Sigmoid colon (tissue), 7 donors: ENCODE results near the gene PPME1. TPM values are rescaled to one million over a fixed set of nuclear protein-coding genes. Genes with fewer than 3 reads are reported as not detected.
"Not testable (repeated sequence)": the region's sequence is repeated elsewhere in the genome, so short reads cannot be mapped to it uniquely, and the experiment has no call there.

Source experiments
- DNase-seq: peaks from one replicate; pipeline ENCODE4 v3.0.0-alpha.2; 2019
- H3K27ac ChIP-seq, 4 donors: fragments of 200-600 bp; sonication (generic); one replicate each; pipeline ENCODE4 v1.5.1; 2016 to 2019; ENCODE audit warnings: mild to moderate bottlenecking in 1 of 4
- H3K27me3 ChIP-seq, 3 donors: fragments of 200-600 bp; sonication (generic); one replicate each; pipeline ENCODE4 v1.5.1; 2019; ENCODE audit warnings: mild to moderate bottlenecking in 1 of 3
- H3K36me3 ChIP-seq, 4 donors: fragments of 200-600 bp; sonication (generic); one replicate each; pipeline ENCODE4 v1.5.1; 2016 to 2019
- H3K4me1 ChIP-seq, 4 donors: fragments of 200-600 bp; sonication (generic); one replicate each; pipeline ENCODE4 v1.5.1; 2017 to 2019
- H3K4me3 ChIP-seq, 4 donors: fragments of 200-600 bp; sonication (generic); one replicate each; pipeline ENCODE4 v1.5.1; 2017 to 2019; ENCODE audit warnings: mild to moderate bottlenecking in 2 of 4, moderate library complexity in 1 of 4
- H3K9me3 ChIP-seq, 4 donors: fragments of 200-600 bp in 3 of 4; sonication (generic) in 3 of 4; one replicate each; pipeline versions ENCODE4 v1.5.1 to v1.6.1; 2013 to 2019
- EP300 ChIP-seq, 4 donors: sonication (generic); formaldehyde crosslinking; IDR thresholded peaks; one replicate each; pipeline ENCODE4 v1.6.1; 2017; ENCODE audit warnings: antibody characterized with exemption in 4 of 4
- POLR2A ChIP-seq, 2 donors: fragments of 450-650 bp; IDR thresholded peaks; one replicate each; pipeline ENCODE4 v1.6.1; 2016; ENCODE audit warnings: antibody characterized with exemption in 2 of 2, mild to moderate bottlenecking in 2 of 2, moderate library complexity in 2 of 2
- POLR2AphosphoS5 ChIP-seq, 4 donors: sonication (generic); formaldehyde crosslinking; IDR thresholded peaks; one replicate each; pipeline ENCODE4 v1.6.1; 2017; ENCODE audit warnings: antibody characterized with exemption in 4 of 4
- WGBS, 2 donors: extraction: QIAGEN DNeasy Blood & Tissue Kit; methylation state at CpG; one replicate each; pipeline ENCODE4 v1.1.7; 2013; 5-methylcytosine and 5-hydroxymethylcytosine counted together
- intact Hi-C: fragments of 100-400 bp; cut with DNase I; formaldehyde crosslinking; loops from one replicate; pipeline ENCODE4 v1.15.1; 2023
- polyA plus RNA-seq, 3 donors: library from polyadenylated mRNA; stranded (reverse); fragments of 200-250 nt; gene quantifications; one replicate each; pipeline ENCODE4 v1.2.3, GENCODE V29; 2013
- total RNA-seq, 4 donors: library from RNA; depleted of rRNA; stranded (reverse); fragments of >200 nt; gene quantifications; one replicate each; pipeline ENCODE4 v1.1.0, GENCODE V29; 2016
- TF ChIP-seq, protein P1 (sequence below), 4 experiments: fragments of 450-650 bp in 3 of 4; fragments of 200-600 bp in 1 of 4; IDR thresholded peaks; one replicate each; pipeline ENCODE4 v1.5.1; 2016 to 2019; ENCODE audit warnings: antibody characterized with exemption in 4 of 4, mild to moderate bottlenecking in 3 of 4, moderate library complexity in 2 of 4
- donor health status: healthy with polysubstance abuse.
- donor health status: Bipolar disorder and iron deficiency.
- donor health status: healthy.

PPME1 gene, protein sequence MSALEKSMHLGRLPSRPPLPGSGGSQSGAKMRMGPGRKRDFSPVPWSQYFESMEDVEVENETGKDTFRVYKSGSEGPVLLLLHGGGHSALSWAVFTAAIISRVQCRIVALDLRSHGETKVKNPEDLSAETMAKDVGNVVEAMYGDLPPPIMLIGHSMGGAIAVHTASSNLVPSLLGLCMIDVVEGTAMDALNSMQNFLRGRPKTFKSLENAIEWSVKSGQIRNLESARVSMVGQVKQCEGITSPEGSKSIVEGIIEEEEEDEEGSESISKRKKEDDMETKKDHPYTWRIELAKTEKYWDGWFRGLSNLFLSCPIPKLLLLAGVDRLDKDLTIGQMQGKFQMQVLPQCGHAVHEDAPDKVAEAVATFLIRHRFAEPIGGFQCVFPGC
- 10 to 100 TPM; 17.7 to 21.9 (median 19.5) TPM for total RNA-seq
- polyA plus RNA-seq = 10 to 100 TPM; 10.8 to 22.7 (median 18.7) TPM

DNA sequence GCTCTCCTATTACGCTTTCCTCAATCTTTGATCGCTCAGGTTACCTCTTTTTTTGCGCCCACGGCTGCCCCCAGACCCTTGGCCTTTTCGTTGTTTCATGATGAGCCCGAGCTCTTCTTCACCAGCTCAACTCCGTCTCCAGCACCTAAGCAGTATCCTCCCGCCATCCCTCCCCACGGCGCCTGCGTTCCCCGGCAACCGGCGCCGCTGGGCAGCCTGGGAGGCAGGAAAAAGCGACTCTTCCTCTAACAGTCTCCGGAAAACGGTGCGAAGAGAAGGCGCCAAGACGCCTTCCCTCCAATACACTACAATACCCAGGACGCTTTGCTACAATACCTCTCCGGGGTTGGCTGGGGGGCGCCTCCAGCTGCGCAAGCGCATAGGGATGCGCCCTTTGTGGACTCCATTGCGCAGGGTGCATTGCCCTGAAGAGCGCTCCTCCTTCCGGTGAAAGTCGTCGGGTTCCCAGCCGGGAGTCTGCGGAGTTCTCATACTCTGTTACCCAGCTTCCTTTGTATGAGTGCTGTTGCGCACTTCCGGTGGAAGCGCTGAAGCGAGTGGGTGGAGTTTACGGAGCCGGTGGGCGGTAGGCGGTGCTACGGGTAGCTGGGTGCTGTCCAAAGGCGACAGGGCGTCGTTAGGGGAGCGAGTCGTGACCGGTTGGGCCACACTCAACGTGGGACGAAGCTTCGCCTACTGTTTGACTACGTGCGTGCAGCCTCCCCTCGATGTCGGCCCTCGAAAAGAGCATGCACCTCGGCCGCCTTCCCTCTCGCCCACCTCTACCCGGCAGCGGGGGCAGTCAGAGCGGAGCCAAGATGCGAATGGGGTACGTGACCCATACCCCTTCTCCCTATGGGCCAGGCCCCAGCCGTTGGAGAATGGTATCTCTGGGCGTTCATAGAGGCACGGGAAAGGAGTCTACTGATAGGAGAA lies at the start of gene PPME1, which contains the start of gene C2CD3:
Gene PPME1, plus strand, starts transcription at position 596 of the 936 bp plus-strand sequence. Its CDS starts 133 bp downstream, at position 729.
Gene C2CD3, minus strand, starts transcription at position 309 of the 936 bp plus-strand sequence. Its CDS starts 210 bp downstream, at position 99.
- no peaks in the 10 kb centered on the region for H3K9me3 ChIP-seq
- H3K27me3 ChIP-seq = no peaks in the 10 kb centered on the region
- peak within 1 kb of the TSS; percentile 52 to 80 (median 70) for H3K4me3 ChIP-seq
- TF ChIP-seq EP300 (IDR thresholded peaks at IDR 0.05) (peak in 1 of 4 donors; percentile 65), POLR2A (IDR thresholded peaks at IDR 0.05) (peak; percentile 65 to 68), POLR2AphosphoS5 (IDR thresholded peaks at IDR 0.05) (peak; percentile 68 to 91 (median 87))
- TF ChIP-seq, protein P1, sequence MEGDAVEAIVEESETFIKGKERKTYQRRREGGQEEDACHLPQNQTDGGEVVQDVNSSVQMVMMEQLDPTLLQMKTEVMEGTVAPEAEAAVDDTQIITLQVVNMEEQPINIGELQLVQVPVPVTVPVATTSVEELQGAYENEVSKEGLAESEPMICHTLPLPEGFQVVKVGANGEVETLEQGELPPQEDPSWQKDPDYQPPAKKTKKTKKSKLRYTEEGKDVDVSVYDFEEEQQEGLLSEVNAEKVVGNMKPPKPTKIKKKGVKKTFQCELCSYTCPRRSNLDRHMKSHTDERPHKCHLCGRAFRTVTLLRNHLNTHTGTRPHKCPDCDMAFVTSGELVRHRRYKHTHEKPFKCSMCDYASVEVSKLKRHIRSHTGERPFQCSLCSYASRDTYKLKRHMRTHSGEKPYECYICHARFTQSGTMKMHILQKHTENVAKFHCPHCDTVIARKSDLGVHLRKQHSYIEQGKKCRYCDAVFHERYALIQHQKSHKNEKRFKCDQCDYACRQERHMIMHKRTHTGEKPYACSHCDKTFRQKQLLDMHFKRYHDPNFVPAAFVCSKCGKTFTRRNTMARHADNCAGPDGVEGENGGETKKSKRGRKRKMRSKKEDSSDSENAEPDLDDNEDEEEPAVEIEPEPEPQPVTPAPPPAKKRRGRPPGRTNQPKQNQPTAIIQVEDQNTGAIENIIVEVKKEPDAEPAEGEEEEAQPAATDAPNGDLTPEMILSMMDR (IDR thresholded peaks at IDR 0.05) = no peak
- DNase-seq = peak; percentile 99
- intact Hi-C loops = loop anchor here (2.0 to 5.0 kb wide), 2 partner anchors 32 to 189 kb away; partner anchors contain the start of gene UCP2
- H3K27ac ChIP-seq = peak within 1 kb of the TSS; percentile 86 to 94 (median 92)
- WGBS, 2 donors = 0 to 1% methylated on average over 68 of the region's 68 CpGs
- H3K4me1 ChIP-seq = peaks cover 0 to 39% (median 30%) of the 10 kb centered on the region in 4 donors
- peaks cover 0 to 25% (median 3%) of the 10 kb centered on the region in 4 donors for H3K36me3 ChIP-seq

DNA sequence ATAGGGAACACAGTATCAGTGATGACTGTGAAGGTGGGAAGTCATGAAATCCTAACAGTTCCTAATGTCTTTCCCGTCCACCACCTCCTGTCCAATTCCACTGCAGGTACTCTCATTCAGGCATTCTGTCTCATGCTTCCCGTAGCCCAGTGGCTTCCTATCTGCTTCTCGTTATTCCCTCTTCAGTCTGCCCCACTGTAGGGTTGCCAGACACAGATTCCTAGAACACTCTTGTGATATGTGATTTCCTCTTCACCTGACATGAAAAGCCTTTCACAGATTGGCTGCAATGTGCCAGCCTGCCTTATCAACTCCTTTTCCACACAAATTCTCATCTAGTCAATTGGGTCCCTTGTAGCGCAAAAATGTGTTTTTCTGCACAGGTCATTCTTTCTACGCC lies 49.3 kb upstream of the PPME1 start:
- TF ChIP-seq, protein P1 (IDR thresholded peaks at IDR 0.05) = no peak
- 97% methylated on average over 5 of the region's 5 CpGs for WGBS, 2 donors
- no peaks in the 10 kb centered on the region for H3K9me3 ChIP-seq
- intact Hi-C loops = no loop called here
- H3K4me1 ChIP-seq = no peaks in the 10 kb centered on the region
- no peak overlapping the region for H3K4me3 ChIP-seq
- H3K27ac ChIP-seq = no peak overlapping the region
- peaks cover 0 to 27% (median 5%) of the 10 kb centered on the region in 4 donors for H3K36me3 ChIP-seq
- H3K27me3 ChIP-seq = no peaks in the 10 kb centered on the region
- DNase-seq = no peak

DNA sequence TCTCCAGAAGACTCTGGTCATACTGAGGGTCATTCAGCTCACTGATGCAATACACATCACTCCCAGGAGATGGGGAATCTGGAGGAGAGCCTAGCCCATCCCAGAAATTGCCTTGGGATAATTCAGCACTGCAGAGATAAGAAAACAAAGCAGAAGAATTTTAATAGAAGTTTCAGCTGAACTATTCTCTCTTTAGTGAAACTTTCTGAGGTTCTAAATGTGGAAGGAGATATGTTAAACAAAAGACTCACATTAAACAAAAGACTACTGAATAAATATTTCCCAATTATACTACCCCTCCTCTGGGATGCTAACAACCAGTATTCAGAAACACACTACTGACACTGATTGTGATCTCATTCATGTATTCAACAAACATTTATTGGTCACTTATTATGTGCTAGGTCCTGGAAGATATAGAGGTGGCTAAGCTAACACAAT lies 48.1 kb upstream of the PPME1 start:
- TF ChIP-seq, protein P1 (IDR thresholded peaks at IDR 0.05) = no peak
- TF ChIP-seq POLR2AphosphoS5 (IDR thresholded peaks at IDR 0.05) = no peak
- no peak for TF ChIP-seq POLR2A (IDR thresholded peaks at IDR 0.05)
- TF ChIP-seq EP300 (IDR thresholded peaks at IDR 0.05) = no peak
- H3K27me3 ChIP-seq = no peaks in the 10 kb centered on the region
- H3K36me3 ChIP-seq = peaks cover 0 to 19% (median 5%) of the 10 kb centered on the region in 4 donors
- H3K9me3 ChIP-seq = no peaks in the 10 kb centered on the region
- no peaks in the 10 kb centered on the region for H3K4me1 ChIP-seq
- DNase-seq = no peak
- intact Hi-C loops = no loop called here
- H3K27ac ChIP-seq = no peak overlapping the region
- no peak overlapping the region for H3K4me3 ChIP-seq

DNA sequence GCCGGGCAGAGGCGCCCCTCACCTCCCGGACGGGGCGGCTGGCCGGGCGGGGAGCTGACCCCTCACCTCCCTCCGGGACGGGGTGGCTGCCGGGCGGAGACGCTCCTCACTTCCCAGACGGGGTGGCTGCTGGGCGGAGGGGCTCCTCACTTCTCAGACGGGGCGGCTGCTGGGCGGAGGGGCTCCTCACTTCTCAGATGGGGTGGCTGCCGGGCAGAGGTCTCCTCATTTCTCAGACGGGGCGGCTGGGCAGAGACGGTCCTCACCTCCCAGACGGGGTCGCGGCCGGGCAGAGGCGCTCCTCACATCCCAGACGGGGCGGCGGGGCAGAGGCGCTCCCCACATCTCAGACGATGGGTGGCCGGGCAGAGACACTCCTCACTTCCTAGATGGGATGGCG lies 42.0 kb upstream of the PPME1 start:
- H3K4me3 ChIP-seq, H3K27ac ChIP-seq, H3K27me3 ChIP-seq, intact Hi-C loops, H3K4me1 ChIP-seq, H3K9me3 ChIP-seq, DNase-seq: not testable (repeated sequence)
- 96 to 98% methylated on average over 27 of the region's 33 CpGs for WGBS, 2 donors
- H3K36me3 ChIP-seq = peaks cover 0 to 25% (median 0%) of the 10 kb centered on the region in 4 donors

DNA sequence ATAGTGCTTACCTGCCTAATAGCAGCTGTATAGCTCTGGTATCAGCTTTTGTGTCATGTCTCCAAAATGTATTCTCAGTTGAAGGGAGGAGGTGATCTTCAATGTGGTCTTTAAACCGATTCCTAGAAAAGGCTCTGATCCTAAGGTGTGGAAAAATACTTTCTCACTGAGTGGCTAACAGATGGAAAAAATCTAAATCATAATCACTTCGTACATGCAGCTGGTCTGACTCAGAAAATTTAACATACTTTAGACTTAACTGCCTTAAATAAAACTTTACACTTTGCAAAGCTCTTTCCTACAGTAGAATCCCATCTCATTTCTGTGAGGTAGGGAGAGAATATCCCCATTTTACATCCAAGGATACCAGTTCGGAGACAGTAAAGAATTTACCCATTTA lies 38.3 kb upstream of the PPME1 start:
- H3K27me3 ChIP-seq = no peaks in the 10 kb centered on the region
- DNase-seq = no peak
- peaks cover 0 to under 1% (median under 1%) of the 10 kb centered on the region in 4 donors for H3K4me1 ChIP-seq
- H3K9me3 ChIP-seq = no peaks in the 10 kb centered on the region
- peaks cover 0 to 37% (median 0%) of the 10 kb centered on the region in 4 donors for H3K36me3 ChIP-seq
- WGBS, 2 donors = 84 to 92% methylated on average over 3 of the region's 3 CpGs
- intact Hi-C loops = no loop called here
- TF ChIP-seq POLR2A (IDR thresholded peaks at IDR 0.05) = no peak
- no peak for TF ChIP-seq EP300 (IDR thresholded peaks at IDR 0.05)
- TF ChIP-seq, protein P1 (IDR thresholded peaks at IDR 0.05) = no peak
- TF ChIP-seq POLR2AphosphoS5 (IDR thresholded peaks at IDR 0.05) = no peak
- no peak overlapping the region for H3K27ac ChIP-seq
- no peak overlapping the region for H3K4me3 ChIP-seq
